Bronchial epithelial cell (primary cell): ENCODE data around the gene SCAMP5. TPM values are rescaled to one million over a fixed set of nuclear protein-coding genes. Genes with fewer than 3 reads are reported as not detected.

Experiments
- DNase-seq: peaks from one replicate; pipeline ENCODE4 v3.0.0-alpha.2; 2010; ENCODE audit warnings: low read depth
- FAIRE-seq: peaks from 2 replicates; lab custom pipeline; 2011; peaks lifted over from hg19 to GRCh38; lab: Jason Lieb, UNC
- H3K27me3 ChIP-seq: 2 replicates; pipeline ENCODE4 v1.5.1; 2011; ENCODE audit warnings: low read length; ENCODE audit not compliant: control insufficient read depth, insufficient read depth
- H3K36me3 ChIP-seq: 2 replicates; pipeline ENCODE4 v1.5.1; 2011; ENCODE audit warnings: low read length; ENCODE audit not compliant: control insufficient read depth, insufficient read depth
- H3K4me3 ChIP-seq: 2 replicates; pipeline ENCODE4 v1.5.1; 2011; ENCODE audit warnings: mild to moderate bottlenecking, low read depth, low read length, control low read depth
- total RNA-seq: library from RNA; depleted of rRNA; stranded (reverse); fragments of >200 nt; gene quantifications from 2 replicates; pipeline ENCODE4 v1.2.1, GENCODE V29; 2014
- TF ChIP-seq, protein P1 (sequence below): IDR thresholded peaks from 2 replicates; pipeline ENCODE4 v1.5.1; 2011; ENCODE audit warnings: mild to moderate bottlenecking, moderate library complexity, low read length, control low read depth, inconsistent platforms; ENCODE audit not compliant: insufficient read depth, severe bottlenecking

SCAMP5 gene
- total RNA-seq, 1 donor from 2014 or later: 1.3 TPM

DNA sequence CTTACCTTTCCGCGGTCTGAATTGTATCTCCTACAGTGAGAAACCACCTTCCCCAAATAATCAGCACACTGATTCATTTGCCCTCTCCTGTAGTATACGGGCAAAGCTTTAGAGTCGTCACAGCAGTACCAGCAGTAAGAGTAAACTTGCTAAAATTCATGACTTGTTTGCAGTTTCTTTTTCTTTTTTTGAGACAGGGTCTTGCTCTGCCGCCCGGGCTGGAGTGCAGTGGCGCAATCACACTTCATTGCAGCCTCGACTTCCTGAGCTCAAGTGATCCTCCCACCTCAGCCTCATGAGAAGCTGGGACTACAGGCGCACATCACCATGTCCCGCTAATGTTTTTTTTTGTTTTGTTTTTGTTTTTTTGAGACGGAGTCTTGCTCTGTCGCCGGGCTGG lies 11.9 kb downstream of the SCAMP5 start:
- Histone ChIP-seq H3K4me3 (no peak overlapping the region), H3K27me3 (no peaks in the 10 kb centered on the region), H3K36me3 (no peaks in the 10 kb centered on the region)
- DNase-seq: no peak
- TF ChIP-seq, protein P1, sequence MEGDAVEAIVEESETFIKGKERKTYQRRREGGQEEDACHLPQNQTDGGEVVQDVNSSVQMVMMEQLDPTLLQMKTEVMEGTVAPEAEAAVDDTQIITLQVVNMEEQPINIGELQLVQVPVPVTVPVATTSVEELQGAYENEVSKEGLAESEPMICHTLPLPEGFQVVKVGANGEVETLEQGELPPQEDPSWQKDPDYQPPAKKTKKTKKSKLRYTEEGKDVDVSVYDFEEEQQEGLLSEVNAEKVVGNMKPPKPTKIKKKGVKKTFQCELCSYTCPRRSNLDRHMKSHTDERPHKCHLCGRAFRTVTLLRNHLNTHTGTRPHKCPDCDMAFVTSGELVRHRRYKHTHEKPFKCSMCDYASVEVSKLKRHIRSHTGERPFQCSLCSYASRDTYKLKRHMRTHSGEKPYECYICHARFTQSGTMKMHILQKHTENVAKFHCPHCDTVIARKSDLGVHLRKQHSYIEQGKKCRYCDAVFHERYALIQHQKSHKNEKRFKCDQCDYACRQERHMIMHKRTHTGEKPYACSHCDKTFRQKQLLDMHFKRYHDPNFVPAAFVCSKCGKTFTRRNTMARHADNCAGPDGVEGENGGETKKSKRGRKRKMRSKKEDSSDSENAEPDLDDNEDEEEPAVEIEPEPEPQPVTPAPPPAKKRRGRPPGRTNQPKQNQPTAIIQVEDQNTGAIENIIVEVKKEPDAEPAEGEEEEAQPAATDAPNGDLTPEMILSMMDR: no peak
- no peak for FAIRE-seq

DNA sequence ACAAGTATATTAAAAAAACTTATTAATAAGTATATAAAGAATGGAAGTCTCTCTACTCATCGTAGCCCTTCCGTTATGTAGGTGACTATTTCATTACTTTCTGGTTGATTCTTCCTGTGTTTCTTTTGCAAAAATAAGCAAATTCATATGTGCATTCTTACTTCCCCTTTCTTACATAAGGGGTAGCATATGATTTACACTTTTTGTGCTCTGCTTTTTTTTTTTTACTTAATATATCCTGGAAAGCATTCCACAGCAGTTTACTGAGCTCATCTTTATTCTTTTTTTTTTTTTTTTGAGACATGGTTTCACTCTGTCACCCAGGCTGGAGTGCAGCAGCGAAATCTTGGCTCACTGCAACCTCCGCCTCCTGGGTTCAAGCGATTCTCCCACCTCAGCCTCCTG lies 12.9 kb downstream of the SCAMP5 start:
- no peak for DNase-seq
- no peak for FAIRE-seq
- H3K27me3 ChIP-seq: no peaks in the 10 kb centered on the region
- H3K4me3 ChIP-seq: no peak overlapping the region
- no peaks in the 10 kb centered on the region for H3K36me3 ChIP-seq
- TF ChIP-seq, protein P1: no peak

DNA sequence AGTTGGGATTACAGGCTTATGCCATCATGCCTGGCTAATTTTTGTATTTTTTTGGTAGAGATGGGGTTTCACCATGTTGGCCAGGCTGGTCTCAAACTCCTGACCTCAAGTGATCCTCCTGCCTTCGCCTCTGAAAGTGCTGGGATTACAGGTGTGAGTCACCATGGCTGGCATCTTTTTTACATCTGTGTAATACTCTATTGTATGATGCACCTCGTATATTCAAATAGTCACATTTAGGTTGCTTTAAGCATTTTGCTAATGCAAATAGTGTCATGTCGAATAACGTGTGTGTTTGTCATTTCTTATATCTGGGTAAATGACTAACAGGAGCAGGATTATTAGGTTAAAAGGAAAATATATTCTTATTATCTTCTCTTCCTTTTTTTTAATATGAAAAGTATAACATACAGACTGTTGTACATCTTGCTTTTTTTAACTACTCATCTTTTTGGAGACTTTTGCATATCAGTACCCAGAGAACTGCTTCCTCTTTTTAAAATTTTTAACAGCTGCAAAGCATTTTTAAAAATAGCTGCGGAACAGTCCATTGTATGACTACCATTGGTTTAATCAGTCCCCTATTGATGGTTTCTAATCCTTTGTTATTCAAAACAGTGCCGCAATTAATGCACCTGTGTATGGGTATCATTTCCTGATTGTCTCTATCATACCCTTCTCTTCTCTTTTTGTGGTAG lies 13.4 kb downstream of the SCAMP5 start:
- H3K4me3 ChIP-seq: no peak overlapping the region
- no peaks in the 10 kb centered on the region for H3K27me3 ChIP-seq
- TF ChIP-seq, protein P1: no peak
- H3K36me3 ChIP-seq: no peaks in the 10 kb centered on the region
- FAIRE-seq (no peak), DNase-seq (no peak)

DNA sequence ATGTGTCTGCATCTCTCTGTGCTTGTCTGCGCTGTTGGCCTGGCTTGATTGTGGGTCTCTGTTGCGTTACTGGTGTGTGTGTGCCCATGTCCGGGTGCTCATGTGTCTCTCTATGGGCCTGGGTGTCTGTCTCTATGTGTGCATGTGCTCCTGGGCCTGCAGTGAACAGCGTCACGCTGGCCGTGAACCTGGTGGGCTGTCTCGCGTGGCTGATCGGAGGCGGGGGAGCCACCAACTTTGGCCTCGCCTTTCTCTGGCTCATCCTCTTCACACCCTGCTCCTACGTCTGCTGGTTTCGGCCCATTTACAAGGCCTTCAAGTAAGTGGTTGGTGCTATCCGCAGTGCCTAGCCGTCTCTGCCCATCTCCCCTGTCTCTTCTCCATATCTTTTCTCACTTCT lies 21.1 kb downstream of the SCAMP5 start:
- FAIRE-seq: no peak
- TF ChIP-seq, protein P1: no peak
- no peaks in the 10 kb centered on the region for H3K27me3 ChIP-seq

DNA sequence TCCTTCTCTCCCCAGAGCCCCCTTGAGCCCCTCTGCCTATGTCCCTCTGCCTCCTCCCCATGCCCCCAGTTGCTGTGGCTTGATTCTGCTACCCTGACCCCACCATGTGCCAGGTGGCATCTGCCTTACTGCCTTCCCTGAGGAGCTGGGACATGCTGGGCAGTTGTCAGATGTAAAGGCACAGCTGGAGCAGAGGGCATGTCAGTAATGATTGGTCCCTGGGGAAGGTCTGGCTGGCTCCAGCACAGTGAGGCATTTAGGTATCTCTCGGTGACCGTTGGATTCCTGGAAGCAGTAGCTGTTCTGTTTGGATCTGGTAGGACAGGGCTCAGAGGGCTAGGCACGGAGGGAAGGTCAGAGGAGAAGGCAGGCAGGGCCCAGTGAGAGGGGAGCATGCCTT lies 24.6 kb downstream of the SCAMP5 start:
- FAIRE-seq: no peak
- DNase-seq: no peak
- Histone ChIP-seq H3K27me3 (no peaks in the 10 kb centered on the region), H3K36me3 (no peaks in the 10 kb centered on the region), H3K4me3 (no peak overlapping the region)
- TF ChIP-seq, protein P1: no peak

More for the DNA sequence above, 21.1 kb downstream of the SCAMP5 start:
- no peaks in the 10 kb centered on the region for H3K36me3 ChIP-seq
- no peak for DNase-seq
- H3K4me3 ChIP-seq: no peak overlapping the region

DNA sequence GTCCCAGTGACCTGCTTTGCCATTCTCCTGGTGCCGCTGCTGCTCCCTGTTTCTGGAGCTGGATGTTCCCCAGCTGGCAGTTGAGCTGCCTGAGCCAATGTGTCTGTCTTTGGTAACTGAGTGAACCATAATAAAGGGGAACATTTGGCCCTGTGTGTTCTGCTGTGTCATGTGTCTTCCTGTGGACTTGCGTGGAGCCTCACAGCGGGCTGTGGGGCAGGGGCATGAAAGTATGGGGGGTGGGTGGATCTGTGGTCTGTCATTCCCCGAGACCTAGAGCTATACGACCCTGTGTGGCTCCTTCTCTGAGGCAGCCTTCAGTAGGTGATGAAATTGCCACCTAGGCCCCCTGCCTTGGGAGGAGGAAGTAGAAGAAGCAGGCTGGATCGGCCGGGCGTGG lies 26.0 kb downstream of the SCAMP5 start:
- Histone ChIP-seq H3K36me3 (no peaks in the 10 kb centered on the region), H3K4me3 (no peak overlapping the region), H3K27me3 (no peaks in the 10 kb centered on the region)
- DNase-seq: no peak
- TF ChIP-seq, protein P1: no peak
- no peak for FAIRE-seq
